Tibial nerve (tissue), 4 donors: ENCODE data around the gene AHNAK2.

ENCODE experiments used
- EP300 ChIP-seq, 2 donors: sonication (generic); formaldehyde crosslinking; IDR thresholded peaks; one replicate each; pipeline ENCODE4 v1.6.1; 2017; ENCODE audit warnings: antibody characterized with exemption in 2 of 2, mild to moderate bottlenecking in 1 of 2
- POLR2A ChIP-seq, 2 donors: fragments of 450-650 bp; IDR thresholded peaks; one replicate each; pipeline ENCODE4 v1.6.1; 2017; ENCODE audit warnings: antibody characterized with exemption in 2 of 2, mild to moderate bottlenecking in 2 of 2, moderate library complexity in 2 of 2
- TF ChIP-seq, protein P1 (sequence below), 5 experiments: fragments of 200-600 bp in 3 of 5; fragments of 450-650 bp in 2 of 5; sonication (generic) in 3 of 5; IDR thresholded peaks; one replicate each; pipeline ENCODE4 v1.5.1; 2016 to 2019; ENCODE audit warnings: antibody characterized with exemption in 5 of 5, mild to moderate bottlenecking in 3 of 5, moderate library complexity in 2 of 5

- TF ChIP-seq, protein P1, sequence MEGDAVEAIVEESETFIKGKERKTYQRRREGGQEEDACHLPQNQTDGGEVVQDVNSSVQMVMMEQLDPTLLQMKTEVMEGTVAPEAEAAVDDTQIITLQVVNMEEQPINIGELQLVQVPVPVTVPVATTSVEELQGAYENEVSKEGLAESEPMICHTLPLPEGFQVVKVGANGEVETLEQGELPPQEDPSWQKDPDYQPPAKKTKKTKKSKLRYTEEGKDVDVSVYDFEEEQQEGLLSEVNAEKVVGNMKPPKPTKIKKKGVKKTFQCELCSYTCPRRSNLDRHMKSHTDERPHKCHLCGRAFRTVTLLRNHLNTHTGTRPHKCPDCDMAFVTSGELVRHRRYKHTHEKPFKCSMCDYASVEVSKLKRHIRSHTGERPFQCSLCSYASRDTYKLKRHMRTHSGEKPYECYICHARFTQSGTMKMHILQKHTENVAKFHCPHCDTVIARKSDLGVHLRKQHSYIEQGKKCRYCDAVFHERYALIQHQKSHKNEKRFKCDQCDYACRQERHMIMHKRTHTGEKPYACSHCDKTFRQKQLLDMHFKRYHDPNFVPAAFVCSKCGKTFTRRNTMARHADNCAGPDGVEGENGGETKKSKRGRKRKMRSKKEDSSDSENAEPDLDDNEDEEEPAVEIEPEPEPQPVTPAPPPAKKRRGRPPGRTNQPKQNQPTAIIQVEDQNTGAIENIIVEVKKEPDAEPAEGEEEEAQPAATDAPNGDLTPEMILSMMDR (IDR thresholded peaks at IDR 0.05) = no peak
- TF ChIP-seq POLR2A (IDR thresholded peaks at IDR 0.05) = no peak
- TF ChIP-seq EP300 (IDR thresholded peaks at IDR 0.05) = no peak
These were observed 85.4 kb downstream of the AHNAK2 start for GRCh38 chr14:104892531-104893434.
